Measurements from ENCODE around the gene RBMX. TPM values are rescaled to one million over a fixed set of nuclear protein-coding genes. Genes with fewer than 3 reads are reported as not detected.

The RBMX gene
- total RNA-seq, 1 donor from 2014 or later = 260 TPM

DNA sequence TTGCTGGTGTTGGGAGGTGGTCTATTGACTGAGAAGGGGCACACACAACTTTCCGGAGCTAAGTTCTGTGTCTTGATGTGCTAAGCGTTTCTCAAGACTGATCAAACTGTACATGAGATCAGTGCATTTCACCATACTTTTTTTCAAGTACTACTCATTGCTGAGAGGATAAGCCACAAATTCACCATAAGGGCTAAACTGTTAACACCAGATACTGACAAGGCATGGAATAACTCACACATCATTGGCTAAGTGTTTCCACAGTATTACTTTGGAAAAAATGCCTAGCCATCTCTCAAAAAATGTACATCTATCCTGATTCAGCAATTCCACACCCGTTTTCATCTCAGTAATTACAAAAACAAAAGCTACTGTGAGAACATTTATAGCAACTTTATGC lies 13.0 kb downstream of the RBMX start:
- Mint-ChIP-seq H3K4me1 (peaks cover 21% of the 10 kb centered on the region), H3K4me3 (no peak overlapping the region), H3K9me3 (no peaks in the 10 kb centered on the region), H3K27me3 (no peaks in the 10 kb centered on the region), H3K36me3 (ENCODE audit: low read depth) (peaks cover 70% of the 10 kb centered on the region), H3K27ac (no peak overlapping the region)
- no peak for ATAC-seq (ENCODE audit: low read depth)
- ChIA-PET CTCF (no interaction called here), POLR2A (no interaction called here)
- TF ChIP-seq, protein P1, sequence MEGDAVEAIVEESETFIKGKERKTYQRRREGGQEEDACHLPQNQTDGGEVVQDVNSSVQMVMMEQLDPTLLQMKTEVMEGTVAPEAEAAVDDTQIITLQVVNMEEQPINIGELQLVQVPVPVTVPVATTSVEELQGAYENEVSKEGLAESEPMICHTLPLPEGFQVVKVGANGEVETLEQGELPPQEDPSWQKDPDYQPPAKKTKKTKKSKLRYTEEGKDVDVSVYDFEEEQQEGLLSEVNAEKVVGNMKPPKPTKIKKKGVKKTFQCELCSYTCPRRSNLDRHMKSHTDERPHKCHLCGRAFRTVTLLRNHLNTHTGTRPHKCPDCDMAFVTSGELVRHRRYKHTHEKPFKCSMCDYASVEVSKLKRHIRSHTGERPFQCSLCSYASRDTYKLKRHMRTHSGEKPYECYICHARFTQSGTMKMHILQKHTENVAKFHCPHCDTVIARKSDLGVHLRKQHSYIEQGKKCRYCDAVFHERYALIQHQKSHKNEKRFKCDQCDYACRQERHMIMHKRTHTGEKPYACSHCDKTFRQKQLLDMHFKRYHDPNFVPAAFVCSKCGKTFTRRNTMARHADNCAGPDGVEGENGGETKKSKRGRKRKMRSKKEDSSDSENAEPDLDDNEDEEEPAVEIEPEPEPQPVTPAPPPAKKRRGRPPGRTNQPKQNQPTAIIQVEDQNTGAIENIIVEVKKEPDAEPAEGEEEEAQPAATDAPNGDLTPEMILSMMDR (IDR thresholded peaks at IDR 0.05) = no peak
- intact Hi-C loops (cut with micrococcal nuclease) = no loop called here
- DNase-seq = no peak

DNA sequence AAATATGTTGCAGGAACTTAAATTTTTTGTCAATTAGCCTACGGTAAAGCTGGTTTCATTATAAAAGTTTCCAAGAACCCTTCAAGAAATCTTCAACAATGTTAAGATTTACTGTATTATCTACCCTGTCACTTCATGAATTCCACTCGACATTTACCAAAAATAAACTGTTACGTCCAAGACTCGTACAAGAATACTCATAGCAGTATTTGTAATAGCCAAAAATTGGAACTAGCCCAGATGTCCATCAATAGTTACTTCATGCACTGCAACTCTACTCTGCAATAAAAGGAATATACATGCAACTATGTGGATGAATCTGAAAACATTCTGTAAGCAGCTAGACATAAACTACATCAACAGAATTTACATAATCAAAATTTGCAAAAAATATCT lies 13.4 kb downstream of the RBMX start:
- intact Hi-C loops (cut with micrococcal nuclease) = no loop called here
- no peaks in the 10 kb centered on the region for H3K9me3 Mint-ChIP-seq
- no peaks in the 10 kb centered on the region for H3K27me3 Mint-ChIP-seq
- no peak for ATAC-seq (ENCODE audit: low read depth)
- CTCF ChIA-PET = no interaction called here
- POLR2A ChIA-PET = no interaction called here
- no peak overlapping the region for H3K27ac Mint-ChIP-seq
- no peak for DNase-seq
- peaks cover 67% of the 10 kb centered on the region for H3K36me3 Mint-ChIP-seq (ENCODE audit: low read depth)
- H3K4me1 Mint-ChIP-seq = peaks cover 21% of the 10 kb centered on the region
- H3K4me3 Mint-ChIP-seq = no peak overlapping the region
- TF ChIP-seq, protein P1 (IDR thresholded peaks at IDR 0.05) = no peak

DNA sequence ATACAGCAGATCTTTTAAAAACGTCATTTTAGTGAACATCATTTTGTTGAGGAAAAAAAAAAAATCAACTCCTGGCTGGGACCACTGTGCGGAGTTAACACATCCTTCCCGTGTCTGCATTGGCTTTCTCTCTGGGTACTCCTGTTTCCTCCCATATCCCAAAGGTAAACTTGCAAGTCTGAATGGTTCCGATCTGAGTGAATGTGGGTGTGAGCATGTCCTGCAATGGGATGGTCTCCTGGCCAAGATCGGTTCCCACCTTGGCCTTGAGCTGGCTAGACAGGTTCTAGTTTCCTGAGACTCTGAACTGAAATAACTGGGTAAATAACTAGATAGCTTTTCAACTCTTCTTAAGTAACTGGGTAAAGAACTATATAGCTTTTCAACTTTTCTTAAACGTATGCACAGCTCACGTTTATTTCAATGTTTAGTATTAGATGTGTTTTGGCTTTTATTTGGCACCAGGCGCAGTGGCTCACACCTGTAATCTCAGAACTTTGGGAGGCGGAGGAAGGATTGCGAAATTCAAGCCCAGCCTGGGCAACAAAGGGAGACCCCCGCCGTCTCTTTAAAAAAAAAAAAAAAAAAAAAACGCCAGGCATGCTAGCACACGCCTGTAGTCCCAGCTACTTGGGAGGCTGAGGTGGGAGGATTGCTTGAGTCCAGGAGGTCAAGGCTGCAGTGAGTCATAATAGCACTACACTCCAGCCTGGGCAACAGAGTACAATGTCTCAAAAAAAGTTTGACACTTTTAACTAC lies 14.0 kb downstream of the RBMX start:
- Mint-ChIP-seq H3K27ac (peak overlapping the region; percentile 24), H3K36me3 (ENCODE audit: low read depth) (peaks cover 68% of the 10 kb centered on the region), H3K27me3 (no peaks in the 10 kb centered on the region), H3K4me1 (peaks cover 21% of the 10 kb centered on the region), H3K9me3 (no peaks in the 10 kb centered on the region), H3K4me3 (no peak overlapping the region)
- TF ChIP-seq, protein P1 (IDR thresholded peaks at IDR 0.05) = no peak
- DNase-seq (no peak), ATAC-seq (ENCODE audit: low read depth) (no peak)
- intact Hi-C loops (cut with micrococcal nuclease) = no loop called here
- ChIA-PET CTCF (no interaction called here), POLR2A (interaction anchor here (0.6 to 0.8 kb wide), 2 partner anchors 13 to 14 kb away, joined by 7 to 11 read pairs; partner anchors contain the start of gene RBMX)

DNA sequence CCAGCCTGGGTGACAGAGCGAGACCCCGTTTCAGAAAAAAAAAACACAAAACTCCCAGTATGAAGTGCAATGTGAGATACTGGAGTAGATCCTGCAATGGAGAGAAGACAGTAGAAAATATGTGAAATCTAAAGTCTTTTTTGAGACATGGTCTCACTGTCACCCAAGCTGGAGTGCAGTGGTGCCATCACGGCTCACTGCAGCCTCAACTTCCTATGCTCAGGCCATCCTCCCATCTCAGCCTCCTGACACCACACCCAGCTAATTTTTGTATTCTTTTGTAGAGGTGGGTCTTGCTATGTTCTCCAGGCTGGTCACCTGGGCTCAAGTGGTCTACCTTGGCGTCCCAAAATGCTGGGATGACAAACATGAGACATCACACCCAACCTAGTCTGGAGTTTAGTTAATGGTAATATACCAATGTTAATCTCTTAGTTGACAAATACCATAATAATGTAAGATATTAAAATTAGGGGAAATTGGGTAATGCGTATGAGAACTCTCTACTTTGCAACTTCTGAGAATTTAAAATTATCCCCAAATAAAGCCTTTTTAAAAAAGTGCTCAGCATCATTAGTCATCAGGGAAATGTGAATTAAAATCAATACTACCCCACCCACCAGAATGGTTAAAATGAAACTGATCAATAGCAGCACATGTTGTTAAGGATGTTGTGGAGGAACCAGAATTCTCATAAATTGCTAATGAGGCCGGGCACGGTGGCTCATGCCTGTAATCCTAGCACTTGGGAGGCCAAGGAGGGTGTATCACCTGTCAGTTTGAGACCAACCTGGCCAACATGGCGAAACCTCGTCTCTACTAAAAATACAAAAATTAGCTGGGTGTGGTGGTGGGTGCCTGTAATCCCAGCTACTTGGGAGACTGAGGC lies 15.0 kb downstream of the RBMX start:
- CTCF ChIA-PET = no interaction called here
- TF ChIP-seq, protein P1 (IDR thresholded peaks at IDR 0.05) = no peak
- intact Hi-C loops (cut with micrococcal nuclease) = no loop called here
- no peak for ATAC-seq (ENCODE audit: low read depth)
- POLR2A ChIA-PET = no interaction called here
- Mint-ChIP-seq H3K4me3 (no peak overlapping the region), H3K36me3 (ENCODE audit: low read depth) (peaks cover 71% of the 10 kb centered on the region), H3K4me1 (peaks cover 21% of the 10 kb centered on the region), H3K27ac (no peak overlapping the region), H3K27me3 (no peaks in the 10 kb centered on the region), H3K9me3 (no peaks in the 10 kb centered on the region)
- no peak for DNase-seq

DNA sequence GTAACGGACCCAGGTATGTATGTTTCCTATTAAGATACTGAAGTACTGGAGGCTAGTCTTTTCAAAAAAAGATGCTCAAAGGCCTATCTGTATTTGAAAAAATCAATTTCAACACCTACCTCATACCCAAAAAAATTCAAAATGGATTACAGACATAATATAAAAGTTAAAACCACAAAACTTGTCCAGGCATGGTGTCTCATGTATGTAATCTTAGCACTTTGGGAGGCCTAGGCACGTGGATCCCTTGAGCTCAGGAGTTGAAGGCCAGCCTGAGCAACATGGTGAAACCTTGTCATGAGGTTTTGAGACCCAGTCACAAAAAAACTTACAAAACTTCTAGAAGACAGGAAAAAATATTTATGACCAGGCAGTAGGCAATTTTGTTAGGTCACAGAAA lies 16.7 kb downstream of the RBMX start:
- H3K27me3 Mint-ChIP-seq = no peaks in the 10 kb centered on the region
- H3K27ac Mint-ChIP-seq = no peak overlapping the region
- TF ChIP-seq, protein P1 (IDR thresholded peaks at IDR 0.05) = no peak
- intact Hi-C loops (cut with micrococcal nuclease) = no loop called here
- DNase-seq (no peak), ATAC-seq (ENCODE audit: low read depth) (no peak)
- ChIA-PET CTCF (no interaction called here), POLR2A (no interaction called here)
- no peaks in the 10 kb centered on the region for H3K9me3 Mint-ChIP-seq
- no peak overlapping the region for H3K4me3 Mint-ChIP-seq
- H3K36me3 Mint-ChIP-seq (ENCODE audit: low read depth) = peaks cover 62% of the 10 kb centered on the region
- H3K4me1 Mint-ChIP-seq = peaks cover 6% of the 10 kb centered on the region
